ENCODE measurements around the gene MACROD1. TPM values are rescaled to one million over a fixed set of nuclear protein-coding genes. Genes with fewer than 3 reads are reported as not detected.
A peak's percentile ranks its signal among the peaks of the same experiment; 100 is the strongest.

The MACROD1 gene
- 17.6 and 22.6 TPM in 2 replicates for total RNA-seq (2014; rRNA removed; shearing (Covaris generic))

GRCh38 chr11:64165842-64166635 is at the start of gene MACROD1:
Gene MACROD1 (minus strand): TSS chr11:64166113. CDS start chr11:64165994, 119 bp downstream.
- peak; percentile 89 to 92 for DNase-seq (ENCODE audit: low read depth in 1 of 2, low spot score in 2 of 2)
- Histone ChIP-seq H3K27me3 (replicated peaks) (no peaks in the 10 kb centered on the region), H3K4me3 (peak within 1 kb of the TSS; percentile 57), H3K36me3 (0 out of 2 replicates have a peak, but pooled peaks cover 2% of the 10 kb centered on the region), H3K4me1 (replicated peaks) (peaks cover 17% of the 10 kb centered on the region), H3K9me3 (replicated peaks) (0 out of 2 replicates have a peak, but pooled peaks cover 2% of the 10 kb centered on the region), H3K27ac (peak within 1 kb of the TSS; percentile 26)

GRCh38 chr11:64211181-64211872 is 45.4 kb upstream of the MACROD1 start:
- H3K4me1 ChIP-seq (replicated peaks): peaks cover 26% of the 10 kb centered on the region
- DNase-seq (ENCODE audit: low read depth in 1 of 2, low spot score in 2 of 2): no peak
- H3K9me3 ChIP-seq (replicated peaks): no peaks in the 10 kb centered on the region
- no peak overlapping the region for H3K4me3 ChIP-seq
- H3K27ac ChIP-seq: no peak overlapping the region
- H3K27me3 ChIP-seq (replicated peaks): no peaks in the 10 kb centered on the region
- peaks cover 27% of the 10 kb centered on the region for H3K36me3 ChIP-seq

- H3K9me3 ChIP-seq (replicated peaks): no peaks in the 10 kb centered on the region
- H3K27me3 ChIP-seq (replicated peaks): no peaks in the 10 kb centered on the region
- no peak overlapping the region for H3K27ac ChIP-seq
- DNase-seq (ENCODE audit: low read depth in 1 of 2, low spot score in 2 of 2): no peak
- H3K36me3 ChIP-seq: peaks cover 35% of the 10 kb centered on the region
- no peak overlapping the region for H3K4me3 ChIP-seq
- H3K4me1 ChIP-seq (replicated peaks): peaks cover 29% of the 10 kb centered on the region
Observed at GRCh38 chr11:64210301-64211020, 44.5 kb upstream of the MACROD1 start.

GRCh38 chr11:64209563-64209843 is 43.6 kb upstream of the MACROD1 start:
- peaks cover 39% of the 10 kb centered on the region for H3K36me3 ChIP-seq
- H3K27ac ChIP-seq: no peak overlapping the region
- H3K4me1 ChIP-seq (replicated peaks): peaks cover 25% of the 10 kb centered on the region
- no peak overlapping the region for H3K4me3 ChIP-seq
- DNase-seq (ENCODE audit: low read depth in 1 of 2, low spot score in 2 of 2): no peak
- H3K9me3 ChIP-seq (replicated peaks): no peaks in the 10 kb centered on the region
- H3K27me3 ChIP-seq (replicated peaks): no peaks in the 10 kb centered on the region

- Histone ChIP-seq H3K27ac (no peak overlapping the region), H3K27me3 (replicated peaks) (no peaks in the 10 kb centered on the region), H3K36me3 (peaks cover 45% of the 10 kb centered on the region), H3K9me3 (replicated peaks) (no peaks in the 10 kb centered on the region), H3K4me3 (no peak overlapping the region), H3K4me1 (replicated peaks) (peaks cover 25% of the 10 kb centered on the region)
- DNase-seq (ENCODE audit: low read depth in 1 of 2, low spot score in 2 of 2): no peak
Observed at GRCh38 chr11:64208796-64209562, 43.1 kb upstream of the MACROD1 start.

GRCh38 chr11:64208086-64208795 is 42.3 kb upstream of the MACROD1 start:
- peaks cover 52% of the 10 kb centered on the region for H3K36me3 ChIP-seq
- H3K4me3 ChIP-seq: no peak overlapping the region

GRCh38 chr11:64207256-64208085 is 41.6 kb upstream of the MACROD1 start:
- no peaks in the 10 kb centered on the region for H3K27me3 ChIP-seq (replicated peaks)
- peak overlapping the region; percentile 62 for H3K27ac ChIP-seq
- peak; percentile 77 to 86 for DNase-seq (ENCODE audit: low read depth in 1 of 2, low spot score in 2 of 2)
- no peak overlapping the region for H3K4me3 ChIP-seq
- peaks cover 25% of the 10 kb centered on the region for H3K4me1 ChIP-seq (replicated peaks)
- no peaks in the 10 kb centered on the region for H3K9me3 ChIP-seq (replicated peaks)
- peaks cover 60% of the 10 kb centered on the region for H3K36me3 ChIP-seq

More at GRCh38 chr11:64208086-64208795, 42.3 kb upstream of the MACROD1 start:
- Histone ChIP-seq H3K27me3 (replicated peaks) (no peaks in the 10 kb centered on the region), H3K4me1 (replicated peaks) (peaks cover 25% of the 10 kb centered on the region), H3K27ac (peak overlapping the region; percentile 62), H3K9me3 (replicated peaks) (no peaks in the 10 kb centered on the region)
- DNase-seq (ENCODE audit: low read depth in 1 of 2, low spot score in 2 of 2): no peak

GRCh38 chr11:64206457-64207255 is 40.7 kb upstream of the MACROD1 start, which contains the start of gene FERMT3:
Gene FERMT3 (plus strand): TSS chr11:64206721. CDS start chr11:64207365, 644 bp downstream.
- DNase-seq (ENCODE audit: low read depth in 1 of 2, low spot score in 2 of 2): no peak
- peaks cover 25% of the 10 kb centered on the region for H3K4me1 ChIP-seq (replicated peaks)
- H3K27me3 ChIP-seq (replicated peaks): no peaks in the 10 kb centered on the region
- H3K9me3 ChIP-seq (replicated peaks): no peaks in the 10 kb centered on the region
- no peak within 1 kb of the TSS for H3K4me3 ChIP-seq
- H3K27ac ChIP-seq: peak within 1 kb of the TSS; percentile 62
- H3K36me3 ChIP-seq: peaks cover 68% of the 10 kb centered on the region

- Histone ChIP-seq H3K4me1 (replicated peaks) (peaks cover 25% of the 10 kb centered on the region), H3K36me3 (peaks cover 89% of the 10 kb centered on the region), H3K9me3 (replicated peaks) (no peaks in the 10 kb centered on the region), H3K27ac (no peak overlapping the region), H3K4me3 (no peak overlapping the region), H3K27me3 (replicated peaks) (no peaks in the 10 kb centered on the region)
- peak; percentile 85 to 91 for DNase-seq (ENCODE audit: low read depth in 1 of 2, low spot score in 2 of 2)
Observed at GRCh38 chr11:64204464-64204989, 38.6 kb upstream of the MACROD1 start.

- peaks cover 92% of the 10 kb centered on the region for H3K36me3 ChIP-seq
- no peaks in the 10 kb centered on the region for H3K27me3 ChIP-seq (replicated peaks)
- peaks cover 25% of the 10 kb centered on the region for H3K4me1 ChIP-seq (replicated peaks)
- DNase-seq (ENCODE audit: low read depth in 1 of 2, low spot score in 2 of 2): no peak
- H3K9me3 ChIP-seq (replicated peaks): no peaks in the 10 kb centered on the region
- no peak overlapping the region for H3K4me3 ChIP-seq
- H3K27ac ChIP-seq: no peak overlapping the region
Observed at GRCh38 chr11:64204080-64204440, 38.1 kb upstream of the MACROD1 start.

GRCh38 chr11:64203421-64204079 is 37.6 kb upstream of the MACROD1 start:
- H3K4me1 ChIP-seq (replicated peaks): peaks cover 25% of the 10 kb centered on the region
- H3K9me3 ChIP-seq (replicated peaks): no peaks in the 10 kb centered on the region
- H3K27me3 ChIP-seq (replicated peaks): no peaks in the 10 kb centered on the region
- no peak overlapping the region for H3K27ac ChIP-seq
- no peak overlapping the region for H3K4me3 ChIP-seq
- DNase-seq (ENCODE audit: low read depth in 1 of 2, low spot score in 2 of 2): no peak
- peaks cover 93% of the 10 kb centered on the region for H3K36me3 ChIP-seq
